Measurements from ENCODE around the gene CASKIN1.

DNA sequence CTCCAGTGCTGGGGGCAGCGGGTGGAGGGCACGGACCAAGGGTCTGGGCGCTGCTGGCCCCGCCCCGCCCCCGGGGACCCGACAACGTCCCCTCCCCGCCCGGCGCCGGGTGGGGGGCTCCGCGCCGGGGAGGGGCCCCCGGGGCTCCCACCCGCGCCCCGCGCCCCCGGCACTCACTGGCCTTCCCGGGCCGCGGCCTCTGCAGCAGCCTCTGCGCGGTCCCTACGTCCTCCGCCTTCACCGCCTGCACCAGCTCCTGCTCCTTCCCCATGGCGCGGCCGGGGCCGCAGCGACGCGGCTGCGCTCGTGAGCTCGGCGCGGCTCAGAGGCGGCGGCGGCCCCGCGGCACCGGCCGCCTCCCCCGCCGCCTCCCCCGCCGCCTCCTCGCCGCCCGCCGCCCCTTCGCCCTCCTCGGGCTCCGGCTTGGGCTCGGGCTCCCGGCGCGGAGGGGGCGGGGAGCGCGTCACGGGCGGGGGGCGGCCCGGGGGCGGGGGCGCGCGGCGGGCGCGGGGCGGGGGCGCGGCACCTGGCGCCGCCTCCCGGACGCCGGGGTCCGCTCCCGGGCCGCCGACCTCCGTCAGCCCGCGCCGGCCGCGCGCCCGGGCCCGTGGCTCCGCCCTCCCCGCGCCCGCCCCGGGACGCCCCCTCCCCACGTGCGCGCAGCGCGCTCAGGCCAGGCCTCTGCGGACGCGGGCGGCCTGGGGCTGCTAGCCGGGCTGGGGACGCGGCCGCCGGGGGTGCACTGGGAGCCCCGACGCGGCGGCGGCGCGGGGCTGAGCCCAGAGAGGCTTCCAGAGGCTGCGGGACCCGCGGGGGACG, at the start of gene CASKIN1:
- TF ChIP-seq, protein P1, sequence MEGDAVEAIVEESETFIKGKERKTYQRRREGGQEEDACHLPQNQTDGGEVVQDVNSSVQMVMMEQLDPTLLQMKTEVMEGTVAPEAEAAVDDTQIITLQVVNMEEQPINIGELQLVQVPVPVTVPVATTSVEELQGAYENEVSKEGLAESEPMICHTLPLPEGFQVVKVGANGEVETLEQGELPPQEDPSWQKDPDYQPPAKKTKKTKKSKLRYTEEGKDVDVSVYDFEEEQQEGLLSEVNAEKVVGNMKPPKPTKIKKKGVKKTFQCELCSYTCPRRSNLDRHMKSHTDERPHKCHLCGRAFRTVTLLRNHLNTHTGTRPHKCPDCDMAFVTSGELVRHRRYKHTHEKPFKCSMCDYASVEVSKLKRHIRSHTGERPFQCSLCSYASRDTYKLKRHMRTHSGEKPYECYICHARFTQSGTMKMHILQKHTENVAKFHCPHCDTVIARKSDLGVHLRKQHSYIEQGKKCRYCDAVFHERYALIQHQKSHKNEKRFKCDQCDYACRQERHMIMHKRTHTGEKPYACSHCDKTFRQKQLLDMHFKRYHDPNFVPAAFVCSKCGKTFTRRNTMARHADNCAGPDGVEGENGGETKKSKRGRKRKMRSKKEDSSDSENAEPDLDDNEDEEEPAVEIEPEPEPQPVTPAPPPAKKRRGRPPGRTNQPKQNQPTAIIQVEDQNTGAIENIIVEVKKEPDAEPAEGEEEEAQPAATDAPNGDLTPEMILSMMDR (IDR thresholded peaks at IDR 0.05): no peak
- TF ChIP-seq ZFX (IDR thresholded peaks at IDR 0.05; ENCODE audit: borderline replicate concordance): no peak
